ENCODE results near the gene KATNB1.

The KATNB1 gene

GRCh38 chr16:57700781-57701551 is 34.6 kb upstream of the KATNB1 start:
- peak; percentile 9 for DNase-seq (ENCODE audit: low read depth)
- H3K4me3 ChIP-seq (ENCODE audit: low read depth, low read length), result no peak overlapping the region
- no peak for TF ChIP-seq CTCF (conservative IDR thresholded peaks at IDR 0.05; ENCODE audit: low read depth, low read length)

- no peak for DNase-seq (ENCODE audit: low read depth)
- TF ChIP-seq CTCF (conservative IDR thresholded peaks at IDR 0.05; ENCODE audit: low read depth, low read length), result no peak
- no peak overlapping the region for H3K4me3 ChIP-seq (ENCODE audit: low read depth, low read length)
Measured at GRCh38 chr16:57701759-57702371, 33.7 kb upstream of the KATNB1 start.

GRCh38 chr16:57703416-57704010 is 32.1 kb upstream of the KATNB1 start:
- no peak for DNase-seq (ENCODE audit: low read depth)
- TF ChIP-seq CTCF (conservative IDR thresholded peaks at IDR 0.05; ENCODE audit: low read depth, low read length), result no peak
- no peak overlapping the region for H3K4me3 ChIP-seq (ENCODE audit: low read depth, low read length)

- no peak for TF ChIP-seq CTCF (conservative IDR thresholded peaks at IDR 0.05; ENCODE audit: low read depth, low read length)
- no peak overlapping the region for H3K4me3 ChIP-seq (ENCODE audit: low read depth, low read length)
- no peak for DNase-seq (ENCODE audit: low read depth)
Measured at GRCh38 chr16:57704011-57704904, 31.3 kb upstream of the KATNB1 start.

- TF ChIP-seq CTCF (conservative IDR thresholded peaks at IDR 0.05; ENCODE audit: low read depth, low read length), result no peak
- no peak for DNase-seq (ENCODE audit: low read depth)
- no peak overlapping the region for H3K4me3 ChIP-seq (ENCODE audit: low read depth, low read length)
Measured at GRCh38 chr16:57704905-57705852, 30.4 kb upstream of the KATNB1 start.

GRCh38 chr16:57706717-57707116 is 28.9 kb upstream of the KATNB1 start:
- no peak for DNase-seq (ENCODE audit: low read depth)
- H3K4me3 ChIP-seq (ENCODE audit: low read depth, low read length), result no peak overlapping the region
- no peak for TF ChIP-seq CTCF (conservative IDR thresholded peaks at IDR 0.05; ENCODE audit: low read depth, low read length)

All from choroid plexus epithelial cell (primary cell).